MM.1S (cell line): ENCODE data around the gene HELZ.

ENCODE experiments used
- EZH2 ChIP-seq: fragments of 300-600 bp; sonication (generic); optimal IDR thresholded peaks from 2 replicates; pipeline ENCODE3; 2017; ENCODE audit warnings: low read depth, mild to moderate bottlenecking, antibody characterized with exemption, low read length, mixed read lengths
- TF ChIP-seq, protein P1 (sequence below): fragments of 300-600 bp; sonication (generic); IDR thresholded peaks from 2 replicates; pipeline ENCODE4 v1.5.1; 2016; ENCODE audit warnings: antibody characterized with exemption, low read length, mixed read lengths

DNA sequence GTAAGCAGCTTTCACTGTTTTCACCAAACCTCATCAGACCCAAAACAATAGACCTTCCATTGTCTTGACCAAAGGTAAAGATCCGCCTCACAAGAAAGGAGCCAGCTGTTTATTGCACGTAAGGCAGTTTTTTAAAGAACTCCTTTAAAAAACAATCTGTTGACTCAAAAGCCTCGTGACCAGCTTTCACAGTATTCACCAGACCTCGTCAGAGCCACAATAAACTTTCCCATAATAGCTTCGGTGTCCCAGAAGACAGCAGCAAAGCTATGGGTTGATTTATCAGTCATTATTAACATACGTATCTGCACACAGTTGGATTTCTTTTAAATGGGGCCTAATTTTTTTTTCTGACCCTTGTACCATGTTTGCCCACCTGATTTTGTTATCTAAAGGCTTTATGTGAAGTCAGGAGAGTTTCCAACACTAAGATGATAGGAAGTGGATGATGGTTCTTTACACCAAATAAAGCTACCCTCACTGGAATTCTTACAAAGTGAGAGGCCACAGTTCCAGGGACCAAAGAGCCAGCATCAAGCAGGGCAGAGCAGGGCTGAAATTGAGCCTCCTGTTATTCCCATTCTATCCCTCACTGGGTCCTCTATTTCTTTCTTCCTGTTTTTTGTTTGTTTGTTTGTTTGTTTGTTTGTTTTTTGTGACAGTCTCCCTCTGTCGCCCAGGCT is 17.6 kb upstream of the HELZ start:
- TF ChIP-seq, protein P1, sequence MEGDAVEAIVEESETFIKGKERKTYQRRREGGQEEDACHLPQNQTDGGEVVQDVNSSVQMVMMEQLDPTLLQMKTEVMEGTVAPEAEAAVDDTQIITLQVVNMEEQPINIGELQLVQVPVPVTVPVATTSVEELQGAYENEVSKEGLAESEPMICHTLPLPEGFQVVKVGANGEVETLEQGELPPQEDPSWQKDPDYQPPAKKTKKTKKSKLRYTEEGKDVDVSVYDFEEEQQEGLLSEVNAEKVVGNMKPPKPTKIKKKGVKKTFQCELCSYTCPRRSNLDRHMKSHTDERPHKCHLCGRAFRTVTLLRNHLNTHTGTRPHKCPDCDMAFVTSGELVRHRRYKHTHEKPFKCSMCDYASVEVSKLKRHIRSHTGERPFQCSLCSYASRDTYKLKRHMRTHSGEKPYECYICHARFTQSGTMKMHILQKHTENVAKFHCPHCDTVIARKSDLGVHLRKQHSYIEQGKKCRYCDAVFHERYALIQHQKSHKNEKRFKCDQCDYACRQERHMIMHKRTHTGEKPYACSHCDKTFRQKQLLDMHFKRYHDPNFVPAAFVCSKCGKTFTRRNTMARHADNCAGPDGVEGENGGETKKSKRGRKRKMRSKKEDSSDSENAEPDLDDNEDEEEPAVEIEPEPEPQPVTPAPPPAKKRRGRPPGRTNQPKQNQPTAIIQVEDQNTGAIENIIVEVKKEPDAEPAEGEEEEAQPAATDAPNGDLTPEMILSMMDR = no peak
- TF ChIP-seq EZH2 = no peak
